Measurements from ENCODE around the gene OR51E2.
"Not testable (repeated sequence)": the region's sequence is repeated elsewhere in the genome, so short reads cannot be mapped to it uniquely, and the experiment has no call there.

Gene OR51E2

GRCh38 chr11:4697585-4697984, at the start of gene OR51E2:
TSS of gene OR51E2 (minus strand) at chr11:4697853. CDS start at chr11:4682711, 15,142 bp downstream.
- peak; percentile 64 for DNase-seq

- no peak for DNase-seq
These were observed 43.1 kb upstream of the OR51E2 start for GRCh38 chr11:4740735-4741134.

- no peak for DNase-seq
These were observed 29.5 kb upstream of the OR51E2 start for GRCh38 chr11:4727171-4727570.

- DNase-seq = not testable (repeated sequence)
These were observed 25.2 kb upstream of the OR51E2 start for GRCh38 chr11:4722616-4723534.

- DNase-seq = no peak
These were observed 16.6 kb upstream of the OR51E2 start for GRCh38 chr11:4714300-4714699.

GRCh38 chr11:4713241-4713640, 15.6 kb upstream of the OR51E2 start:
- no peak for DNase-seq

- peak; percentile 68 for DNase-seq
These were observed 7.2 kb upstream of the OR51E2 start for GRCh38 chr11:4704790-4705334.

GRCh38 chr11:4704054-4704789, 6.6 kb upstream of the OR51E2 start, which contains the start of gene MMP26:
TSS of gene MMP26 (plus strand) at chr11:4704784.
- DNase-seq = peak; percentile 96

- DNase-seq = no peak
These were observed 2.8 kb upstream of the OR51E2 start for GRCh38 chr11:4700436-4700820.

GRCh38 chr11:4699697-4700435, 2.2 kb upstream of the OR51E2 start:
- no peak for DNase-seq

- no peak for DNase-seq
These were observed 2.2 kb downstream of the OR51E2 start for GRCh38 chr11:4695442-4695841.

GRCh38 chr11:4684631-4685285, 12.9 kb downstream of the OR51E2 start:
- DNase-seq = peak; percentile 67

- no peak for DNase-seq
These were observed 14.8 kb downstream of the OR51E2 start for GRCh38 chr11:4682623-4683419.

- DNase-seq = peak; percentile 78
These were observed 17.3 kb downstream of the OR51E2 start for GRCh38 chr11:4680341-4680740.

- DNase-seq = peak; percentile 78
These were observed 19.7 kb downstream of the OR51E2 start for GRCh38 chr11:4677948-4678347.

GRCh38 chr11:4673781-4674180, 23.9 kb downstream of the OR51E2 start:
- no peak for DNase-seq

- no peak for DNase-seq
These were observed 25.2 kb downstream of the OR51E2 start for GRCh38 chr11:4672470-4672869.

- DNase-seq = peak; percentile 46
These were observed 25.9 kb downstream of the OR51E2 start for GRCh38 chr11:4671741-4672140.

- no peak for DNase-seq
These were observed 32.2 kb downstream of the OR51E2 start for GRCh38 chr11:4665424-4665823.

- DNase-seq = no peak
These were observed 32.9 kb downstream of the OR51E2 start for GRCh38 chr11:4664786-4665185.

GRCh38 chr11:4664183-4664582, 33.5 kb downstream of the OR51E2 start:
- DNase-seq = no peak
